SK-N-MC (cell line): ENCODE data around the gene PSMG2.

Source experiments
- EZH2 ChIP-seq: fragments of 200-600 bp; sonication (generic); IDR thresholded peaks from one replicate; pipeline ENCODE4 v1.6.1; 2017; ENCODE audit warnings: antibody characterized with exemption
- POLR2AphosphoS5 ChIP-seq: IDR thresholded peaks from 2 replicates; pipeline ENCODE4 v1.6.1; 2012; ENCODE audit warnings: mild to moderate bottlenecking, low read depth, low read length, borderline replicate concordance

GRCh38 chr18:12699747-12700146 is 3.1 kb upstream of the PSMG2 start:
- no peak for TF ChIP-seq EZH2
- no peak for TF ChIP-seq POLR2AphosphoS5
